CD4-positive, alpha-beta T cell (primary cell): Measurements from ENCODE around the gene NRXN3. TPM values are rescaled to one million over a fixed set of nuclear protein-coding genes. Genes with fewer than 3 reads are reported as not detected.

Experiments used
- ATAC-seq: fragments of 200-7000 bp; cut with Tn5 transposase; one replicate; pipeline ENCODE4 v1.10.0; 2022; ENCODE audit warnings: mild to moderate bottlenecking; ENCODE audit not compliant: poor library complexity
- CTCF ChIA-PET: fragments of 350-600 bp; sonication (Branson Sonifier 250); formaldehyde crosslinking; loops from one replicate; lab custom pipeline; 2021; ENCODE audit warnings: antibody characterized with exemption, inconsistent platforms; lab: Charles Lee
- POLR2A ChIA-PET: fragments of 350-600 bp; sonication (Branson Sonifier 250); formaldehyde crosslinking; loops from one replicate; lab custom pipeline; 2021; ENCODE audit warnings: antibody characterized with exemption, inconsistent platforms; lab: Charles Lee
- DNase-seq, 14 experiments: peaks; one replicate each; pipeline ENCODE4 v3.0.0-alpha.2; 2013 to 2020; ENCODE audit warnings: mixed read lengths in 2 of 14
- H3K27ac ChIP-seq, 2 donors: one replicate each; pipeline versions ENCODE4 v1.5.1 to v1.7.0; 2013; ENCODE audit warnings: low read length in 2 of 2, low read depth in 1 of 2, mild to moderate bottlenecking in 1 of 2
- H3K27me3 ChIP-seq, 2 experiments: 1 replicate in 1 of 2; 2 replicates in 1 of 2; pipeline versions ENCODE4 v1.6.1 to v1.7.0; 2013; ENCODE audit warnings: low read length in 2 of 2, control low read depth in 1 of 2, mild to moderate bottlenecking in 1 of 2, moderate library complexity in 1 of 2; ENCODE audit not compliant: insufficient read depth in 2 of 2, control insufficient read depth in 1 of 2
- H3K36me3 ChIP-seq: one replicate; pipeline ENCODE4 v1.6.1; 2013; ENCODE audit warnings: low read length, control low read depth; ENCODE audit not compliant: insufficient read depth
- H3K4me1 ChIP-seq: one replicate; pipeline ENCODE4 v1.6.1; 2013; ENCODE audit warnings: low read length, control low read depth; ENCODE audit not compliant: insufficient read depth
- H3K4me3 ChIP-seq: one replicate; pipeline ENCODE4 v1.5.1; 2013; ENCODE audit warnings: mild to moderate bottlenecking, low read length, moderate library complexity
- H3K9me3 ChIP-seq, 2 experiments: 1 replicate in 1 of 2; 2 replicates in 1 of 2; pipeline versions ENCODE4 v1.6.1 to v1.7.0; 2013; ENCODE audit warnings: low read length in 2 of 2, mild to moderate bottlenecking in 2 of 2, control low read depth in 1 of 2, moderate library complexity in 1 of 2; ENCODE audit not compliant: control insufficient read depth in 1 of 2, insufficient read depth in 1 of 2
- H3K27ac Mint-ChIP-seq: one replicate; pipeline ENCODE4 v1.8.0; 2020; ENCODE audit warnings: mixed read lengths
- H3K27me3 Mint-ChIP-seq: one replicate; pipeline ENCODE4 v1.8.0; 2021; ENCODE audit warnings: mixed read lengths
- H3K36me3 Mint-ChIP-seq: one replicate; pipeline ENCODE4 v1.8.0; 2021; ENCODE audit warnings: low read depth, mixed read lengths
- H3K4me1 Mint-ChIP-seq: one replicate; pipeline ENCODE4 v1.8.0; 2021; ENCODE audit warnings: low read depth, mixed read lengths
- H3K4me3 Mint-ChIP-seq: one replicate; pipeline ENCODE4 v1.8.0; 2020; ENCODE audit warnings: mild to moderate bottlenecking, mixed read lengths
- H3K9me3 Mint-ChIP-seq: one replicate; pipeline ENCODE4 v1.8.0; 2020; ENCODE audit warnings: mixed read lengths
- intact Hi-C, 2 experiments: fragments of 100-400 bp; cut with DNase I in 1 of 2; cut with micrococcal nuclease in 1 of 2; formaldehyde crosslinking; loops; one replicate each; pipeline versions ENCODE4 v1.15.1 to v1.9.0; 2023 to 2025; cut with DNase I, micrococcal nuclease
- total RNA-seq, 174 experiments: library from RNA in 2 of 174; stranded (reverse) in 2 of 174; gene quantifications; one replicate each; pipeline ENCODE4 v1.2.3 and lab custom pipeline; 2021 to 2026
- TF ChIP-seq, protein P1 (sequence below): fragments of 200-600 bp; IDR thresholded peaks from one replicate; pipeline ENCODE4 v1.8.0; 2022; ENCODE audit warnings: antibody characterized with exemption, mild to moderate bottlenecking

Gene NRXN3
- total RNA-seq, 2 experiments from 2014 or later, result not detected

DNA sequence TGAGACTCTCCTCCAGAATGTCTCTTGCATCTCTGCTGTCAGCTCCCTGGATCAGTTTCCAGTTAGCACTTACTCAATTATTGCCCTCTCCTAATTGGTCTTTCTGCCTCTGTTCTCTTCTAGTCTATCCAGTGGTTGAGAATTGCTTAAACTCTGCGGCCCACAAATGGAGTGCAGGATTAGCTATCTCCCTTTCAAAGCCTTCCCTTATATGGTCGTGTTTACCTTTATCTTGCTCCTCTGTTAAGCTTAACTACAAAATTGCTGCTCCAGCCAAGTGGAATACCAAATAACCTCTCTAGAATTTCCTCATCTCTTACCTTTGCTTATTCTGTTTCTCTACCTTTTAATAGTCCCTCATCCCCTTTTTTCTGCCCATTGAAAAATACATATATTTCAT, 132.7 kb downstream of the NRXN3 start:
- H3K27ac ChIP-seq, result no peak overlapping the region
- DNase-seq (no peak), ATAC-seq (no peak)
- no peaks in the 10 kb centered on the region for H3K4me1 ChIP-seq
- H3K9me3 ChIP-seq, result peaks cover 0 to 4% of the 10 kb centered on the region in 2 experiments
- peaks cover 0 to 4% of the 10 kb centered on the region in 2 experiments for H3K27me3 ChIP-seq
- no peaks in the 10 kb centered on the region for H3K9me3 Mint-ChIP-seq
- no peak overlapping the region for H3K4me3 ChIP-seq
- no peak overlapping the region for H3K4me3 Mint-ChIP-seq
- TF ChIP-seq, protein P1, sequence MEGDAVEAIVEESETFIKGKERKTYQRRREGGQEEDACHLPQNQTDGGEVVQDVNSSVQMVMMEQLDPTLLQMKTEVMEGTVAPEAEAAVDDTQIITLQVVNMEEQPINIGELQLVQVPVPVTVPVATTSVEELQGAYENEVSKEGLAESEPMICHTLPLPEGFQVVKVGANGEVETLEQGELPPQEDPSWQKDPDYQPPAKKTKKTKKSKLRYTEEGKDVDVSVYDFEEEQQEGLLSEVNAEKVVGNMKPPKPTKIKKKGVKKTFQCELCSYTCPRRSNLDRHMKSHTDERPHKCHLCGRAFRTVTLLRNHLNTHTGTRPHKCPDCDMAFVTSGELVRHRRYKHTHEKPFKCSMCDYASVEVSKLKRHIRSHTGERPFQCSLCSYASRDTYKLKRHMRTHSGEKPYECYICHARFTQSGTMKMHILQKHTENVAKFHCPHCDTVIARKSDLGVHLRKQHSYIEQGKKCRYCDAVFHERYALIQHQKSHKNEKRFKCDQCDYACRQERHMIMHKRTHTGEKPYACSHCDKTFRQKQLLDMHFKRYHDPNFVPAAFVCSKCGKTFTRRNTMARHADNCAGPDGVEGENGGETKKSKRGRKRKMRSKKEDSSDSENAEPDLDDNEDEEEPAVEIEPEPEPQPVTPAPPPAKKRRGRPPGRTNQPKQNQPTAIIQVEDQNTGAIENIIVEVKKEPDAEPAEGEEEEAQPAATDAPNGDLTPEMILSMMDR, result no peak
- no peak overlapping the region for H3K27ac Mint-ChIP-seq
- ChIA-PET CTCF (no interaction called here), POLR2A (no interaction called here)
- H3K4me1 Mint-ChIP-seq, result no peaks in the 10 kb centered on the region
- H3K36me3 ChIP-seq, result no peaks in the 10 kb centered on the region
- intact Hi-C loops, result no loop called here
- H3K36me3 Mint-ChIP-seq, result no peaks in the 10 kb centered on the region
- H3K27me3 Mint-ChIP-seq, result peaks cover 41% of the 10 kb centered on the region

DNA sequence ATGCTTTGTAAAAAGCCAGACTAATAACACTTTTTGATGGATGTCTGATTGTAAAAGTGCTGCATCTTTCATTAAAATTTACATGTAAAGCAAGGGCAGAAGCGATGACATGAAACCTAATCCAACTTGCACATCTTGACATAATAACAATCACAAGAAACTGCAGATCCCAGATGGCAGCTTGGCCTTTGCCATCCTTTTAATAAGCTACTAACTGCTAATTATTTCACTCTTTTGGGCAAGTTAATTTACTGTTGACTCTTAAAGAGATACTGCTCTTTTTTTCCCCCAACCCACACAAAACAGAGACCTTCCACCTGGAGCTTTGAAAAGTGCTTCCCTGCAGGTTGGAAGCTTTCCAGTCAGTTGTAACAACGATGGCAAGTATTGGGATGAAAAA, 137.5 kb downstream of the NRXN3 start:
- H3K9me3 ChIP-seq, result no peaks in the 10 kb centered on the region
- CTCF ChIA-PET, result interaction anchor here (0.9 kb wide), 1 partner anchor 9 kb away, joined by 4 read pairs; no protein-coding TSS in a partner anchor
- H3K4me3 ChIP-seq, result no peak overlapping the region
- TF ChIP-seq, protein P1, result no peak
- H3K27me3 ChIP-seq, result no peaks in the 10 kb centered on the region
- Mint-ChIP-seq H3K27me3 (peaks cover 34% of the 10 kb centered on the region), H3K4me3 (no peak overlapping the region), H3K9me3 (no peaks in the 10 kb centered on the region), H3K27ac (no peak overlapping the region), H3K4me1 (no peaks in the 10 kb centered on the region), H3K36me3 (no peaks in the 10 kb centered on the region)
- ATAC-seq (no peak), DNase-seq (no peak)
- H3K4me1 ChIP-seq, result no peaks in the 10 kb centered on the region
- no peaks in the 10 kb centered on the region for H3K36me3 ChIP-seq
- POLR2A ChIA-PET, result no interaction called here
- intact Hi-C loops, result no loop called here
- no peak overlapping the region for H3K27ac ChIP-seq

DNA sequence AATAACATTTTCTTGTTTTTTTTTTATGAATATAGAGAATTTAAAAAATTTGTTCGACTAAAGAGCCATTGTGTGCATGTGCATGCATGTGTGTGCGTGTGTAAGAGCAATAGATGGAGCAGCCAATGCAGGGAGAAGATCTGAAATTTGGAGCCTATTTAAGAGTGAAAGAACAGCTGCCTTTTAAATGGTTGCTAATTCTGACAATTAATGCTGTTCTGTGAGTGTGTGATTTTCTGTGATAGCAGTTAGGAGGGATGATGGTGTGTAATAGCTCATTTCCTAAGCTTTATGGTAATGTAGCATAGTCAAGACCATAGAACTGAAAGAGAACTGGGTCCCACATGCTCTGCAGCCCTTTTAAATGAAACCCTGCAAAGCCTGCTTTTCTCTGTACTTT, 137.9 kb downstream of the NRXN3 start:
- Mint-ChIP-seq H3K4me1 (no peaks in the 10 kb centered on the region), H3K4me3 (no peak overlapping the region), H3K27me3 (peaks cover 33% of the 10 kb centered on the region), H3K27ac (no peak overlapping the region), H3K36me3 (no peaks in the 10 kb centered on the region), H3K9me3 (no peaks in the 10 kb centered on the region)
- TF ChIP-seq, protein P1, result no peak
- Histone ChIP-seq H3K27ac (no peak overlapping the region), H3K9me3 (no peaks in the 10 kb centered on the region), H3K27me3 (no peaks in the 10 kb centered on the region), H3K36me3 (no peaks in the 10 kb centered on the region), H3K4me1 (no peaks in the 10 kb centered on the region), H3K4me3 (no peak overlapping the region)
- DNase-seq, result no peak
- no peak for ATAC-seq
- POLR2A ChIA-PET, result no interaction called here
- intact Hi-C loops, result no loop called here
- CTCF ChIA-PET, result interaction anchor here (0.9 kb wide), 1 partner anchor 9 kb away, joined by 4 read pairs; no protein-coding TSS in a partner anchor
